Measurements from ENCODE around the gene ZFYVE26. TPM values are rescaled to one million over a fixed set of nuclear protein-coding genes. Genes with fewer than 3 reads are reported as not detected.

ZFYVE26 gene
- total and polyA plus RNA-seq, 2 of the 8 experiments (the other 6 are each of a cell fraction or from before 2014, with no cell fraction given) = 13.0 to 23.3 TPM

DNA sequence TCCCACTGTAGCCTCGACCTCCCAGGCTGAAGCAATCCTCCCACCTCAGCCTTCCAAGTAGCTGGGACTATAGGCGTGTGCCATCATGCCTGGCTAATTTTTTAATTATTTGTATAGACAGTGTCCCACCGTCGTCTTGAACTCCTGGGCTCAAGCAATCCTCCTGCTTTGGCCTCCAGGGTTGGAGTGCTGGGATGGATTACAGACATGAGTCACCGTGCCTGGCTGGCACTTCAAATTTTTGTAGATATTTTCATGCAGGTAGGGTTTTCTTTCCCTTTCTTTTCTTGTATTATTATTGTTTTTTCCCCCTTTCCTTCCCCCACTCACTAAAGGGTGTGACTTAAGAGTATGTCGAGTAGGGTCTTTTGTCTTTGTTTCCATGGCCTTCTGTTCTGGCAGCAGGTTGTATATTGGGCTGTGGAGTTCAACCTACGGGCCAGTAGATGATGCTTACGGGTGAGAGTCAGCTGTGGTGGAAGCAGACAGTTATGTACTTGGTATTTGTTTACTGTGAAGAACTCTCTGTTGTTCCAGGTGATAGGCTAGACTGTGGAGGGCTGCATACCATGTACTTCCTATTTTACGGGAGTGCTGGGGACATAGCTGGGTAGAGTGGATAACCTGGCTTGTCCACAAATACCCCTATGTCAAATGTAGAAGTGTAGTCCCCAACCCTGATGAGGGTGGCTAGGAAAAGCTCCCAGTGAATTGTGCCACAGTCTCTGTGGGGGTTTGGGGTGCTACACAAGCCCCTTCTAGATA, 33.9 kb upstream of the ZFYVE26 start (continued):
- TF ChIP-seq CHD7 (IDR thresholded peaks at IDR 0.05; ENCODE audit: insufficient replicate concordance, low read length) (no peak), BRCA1 (IDR thresholded peaks at IDR 0.05; ENCODE audit: low read depth, low read length) (no peak)

Measured in H1 (cell line).